GM21390 (cell line): ENCODE measurements around the gene USP38.
"Not testable (repeated sequence)": the region's sequence is repeated elsewhere in the genome, so short reads cannot be mapped to it uniquely, and the experiment has no call there.

ENCODE experiments used
- ATAC-seq: cut with Tn5 transposase; IDR thresholded peaks from one replicate; pipeline ENCODE4 v1.9.1; 2021; ENCODE audit not compliant: unreplicated experiment

Gene USP38, protein sequence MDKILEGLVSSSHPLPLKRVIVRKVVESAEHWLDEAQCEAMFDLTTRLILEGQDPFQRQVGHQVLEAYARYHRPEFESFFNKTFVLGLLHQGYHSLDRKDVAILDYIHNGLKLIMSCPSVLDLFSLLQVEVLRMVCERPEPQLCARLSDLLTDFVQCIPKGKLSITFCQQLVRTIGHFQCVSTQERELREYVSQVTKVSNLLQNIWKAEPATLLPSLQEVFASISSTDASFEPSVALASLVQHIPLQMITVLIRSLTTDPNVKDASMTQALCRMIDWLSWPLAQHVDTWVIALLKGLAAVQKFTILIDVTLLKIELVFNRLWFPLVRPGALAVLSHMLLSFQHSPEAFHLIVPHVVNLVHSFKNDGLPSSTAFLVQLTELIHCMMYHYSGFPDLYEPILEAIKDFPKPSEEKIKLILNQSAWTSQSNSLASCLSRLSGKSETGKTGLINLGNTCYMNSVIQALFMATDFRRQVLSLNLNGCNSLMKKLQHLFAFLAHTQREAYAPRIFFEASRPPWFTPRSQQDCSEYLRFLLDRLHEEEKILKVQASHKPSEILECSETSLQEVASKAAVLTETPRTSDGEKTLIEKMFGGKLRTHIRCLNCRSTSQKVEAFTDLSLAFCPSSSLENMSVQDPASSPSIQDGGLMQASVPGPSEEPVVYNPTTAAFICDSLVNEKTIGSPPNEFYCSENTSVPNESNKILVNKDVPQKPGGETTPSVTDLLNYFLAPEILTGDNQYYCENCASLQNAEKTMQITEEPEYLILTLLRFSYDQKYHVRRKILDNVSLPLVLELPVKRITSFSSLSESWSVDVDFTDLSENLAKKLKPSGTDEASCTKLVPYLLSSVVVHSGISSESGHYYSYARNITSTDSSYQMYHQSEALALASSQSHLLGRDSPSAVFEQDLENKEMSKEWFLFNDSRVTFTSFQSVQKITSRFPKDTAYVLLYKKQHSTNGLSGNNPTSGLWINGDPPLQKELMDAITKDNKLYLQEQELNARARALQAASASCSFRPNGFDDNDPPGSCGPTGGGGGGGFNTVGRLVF

DNA sequence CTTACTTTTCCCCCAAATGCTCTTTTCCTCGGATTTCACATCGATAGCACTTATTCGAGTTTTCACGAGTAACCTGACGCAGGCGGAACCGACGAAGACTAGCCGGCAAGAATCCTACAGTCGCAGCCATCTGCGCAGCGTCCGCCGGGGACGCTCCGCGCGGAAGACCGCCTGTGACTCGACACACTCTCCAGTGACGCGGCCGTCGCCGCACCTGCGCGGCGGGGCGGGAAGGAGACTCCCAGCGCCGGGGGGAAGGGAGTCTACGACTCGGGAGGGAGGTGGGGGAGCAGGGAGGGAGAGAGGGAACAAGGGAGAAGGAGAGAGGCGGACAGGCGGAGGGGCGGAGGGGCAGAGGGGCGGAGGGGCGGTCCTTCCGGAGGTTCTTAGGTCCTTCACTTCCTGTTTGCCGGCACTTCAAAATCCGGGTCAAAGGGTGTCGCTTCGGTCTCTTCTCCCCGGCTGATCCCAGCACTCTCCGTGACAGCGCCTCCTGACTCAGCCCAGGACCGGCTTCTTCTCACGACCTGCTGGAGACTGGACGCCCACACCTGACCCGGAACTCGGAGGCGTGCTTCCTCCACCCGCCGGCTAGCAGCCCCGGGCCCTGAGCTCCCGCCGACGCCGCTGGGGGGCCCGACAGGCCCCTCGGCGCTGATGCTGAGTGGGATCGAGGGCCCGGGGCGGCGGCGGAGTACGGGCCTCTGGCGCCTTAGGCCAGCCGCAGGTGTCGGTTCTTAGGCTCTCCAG is at the start of gene USP38:
TSS of gene USP38 (plus strand) at position 415 of the 750 bp plus-strand sequence. CDS start 534 bp downstream, outside the sequence.
- ATAC-seq, result peak; percentile 71

DNA sequence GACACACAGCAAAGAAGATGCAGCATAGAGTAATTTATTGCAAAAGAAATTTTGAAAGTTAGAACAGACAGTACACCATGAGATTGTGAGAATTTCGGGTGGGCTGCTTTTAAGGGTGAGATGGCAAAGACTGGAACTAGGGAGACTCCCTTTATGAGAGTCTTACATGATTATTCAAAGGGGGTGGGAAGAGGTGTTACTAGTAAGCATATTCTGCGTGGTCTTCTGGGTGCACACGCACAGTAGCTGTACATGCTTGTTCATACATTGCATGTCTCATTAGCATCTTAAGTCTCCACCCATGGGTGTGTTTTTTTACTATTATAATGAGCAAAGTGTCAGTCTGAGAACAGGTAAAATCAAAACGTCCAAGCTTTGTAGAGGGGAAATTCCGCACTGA is 49.4 kb upstream of the USP38 start:
- no peak for ATAC-seq

DNA sequence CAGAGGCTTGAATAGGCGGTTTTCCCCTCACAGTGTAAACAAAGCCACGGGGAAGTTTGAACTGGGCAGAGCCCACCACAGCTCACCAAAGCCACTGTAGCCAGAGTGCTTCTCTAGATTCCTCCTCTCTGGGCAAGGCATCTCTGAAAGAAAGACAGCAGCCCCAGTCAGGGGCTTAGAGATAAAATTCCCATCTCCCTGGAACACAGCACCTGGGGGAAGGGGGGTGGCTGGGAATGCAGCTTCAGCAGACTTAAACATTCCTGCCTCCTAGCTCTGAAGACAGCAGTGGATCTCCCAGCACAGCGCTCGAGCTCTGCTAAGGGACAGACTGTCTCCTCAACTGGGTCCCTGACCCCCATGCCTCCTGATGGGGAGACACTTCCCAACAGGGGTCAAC is 44.0 kb upstream of the USP38 start:
- no peak for ATAC-seq

DNA sequence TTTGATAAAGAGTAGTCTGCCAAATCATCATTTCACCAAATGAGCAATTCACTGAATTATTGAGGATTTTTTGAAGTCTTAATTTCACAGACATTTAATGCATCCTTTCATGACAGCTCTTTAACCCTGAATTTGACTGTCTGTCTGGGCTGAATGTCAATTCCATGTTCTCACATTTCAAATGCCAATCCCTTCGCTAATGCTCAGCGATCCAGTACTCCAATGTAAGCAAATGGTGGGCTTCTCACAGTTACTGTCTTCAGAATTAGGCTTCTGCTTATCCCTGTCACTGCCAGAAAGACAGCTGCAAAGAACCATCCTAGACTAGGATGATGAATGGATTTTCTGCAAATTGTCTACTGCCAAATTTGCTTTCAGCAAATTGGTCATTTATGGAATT is 36.2 kb upstream of the USP38 start:
- ATAC-seq, result no peak

DNA sequence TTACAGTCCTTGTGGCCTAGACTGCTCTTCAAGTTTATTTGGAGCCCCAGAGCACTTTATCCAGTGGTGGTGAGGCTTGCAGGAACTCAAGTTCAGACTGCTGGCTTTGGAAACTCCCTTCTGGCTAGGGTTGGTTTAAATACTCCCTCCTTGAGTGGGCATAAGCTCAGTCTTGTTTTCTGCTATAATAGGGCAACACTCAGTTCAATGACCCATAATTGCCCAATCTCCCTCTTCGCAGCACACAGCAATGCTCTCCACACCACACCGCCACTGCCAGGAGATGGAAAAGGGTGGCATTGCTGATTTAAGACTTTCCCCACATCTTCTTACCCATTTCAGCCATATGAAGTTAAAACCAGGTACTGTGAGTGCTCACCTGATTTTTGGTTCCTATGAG is 27.9 kb upstream of the USP38 start:
- no peak for ATAC-seq

DNA sequence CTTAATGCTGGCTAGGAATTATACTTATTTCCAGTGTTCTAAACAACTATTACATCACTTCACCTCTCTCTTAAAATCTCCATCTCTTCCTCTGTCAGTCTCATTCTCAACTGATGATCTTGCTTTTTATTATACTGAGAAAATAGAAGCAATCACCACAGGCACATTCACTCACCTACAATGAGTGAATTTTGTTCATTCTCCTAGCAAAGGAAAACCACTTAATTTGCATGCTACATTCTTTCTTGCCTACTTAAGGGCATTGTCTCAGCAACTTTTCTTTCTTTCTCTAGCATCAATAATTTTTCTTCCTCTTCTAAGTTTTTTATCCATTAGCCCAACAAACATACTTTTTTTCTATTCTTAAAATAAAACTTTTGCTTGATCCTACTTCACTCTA is 21.1 kb upstream of the USP38 start:
- peak; percentile 70 for ATAC-seq

DNA sequence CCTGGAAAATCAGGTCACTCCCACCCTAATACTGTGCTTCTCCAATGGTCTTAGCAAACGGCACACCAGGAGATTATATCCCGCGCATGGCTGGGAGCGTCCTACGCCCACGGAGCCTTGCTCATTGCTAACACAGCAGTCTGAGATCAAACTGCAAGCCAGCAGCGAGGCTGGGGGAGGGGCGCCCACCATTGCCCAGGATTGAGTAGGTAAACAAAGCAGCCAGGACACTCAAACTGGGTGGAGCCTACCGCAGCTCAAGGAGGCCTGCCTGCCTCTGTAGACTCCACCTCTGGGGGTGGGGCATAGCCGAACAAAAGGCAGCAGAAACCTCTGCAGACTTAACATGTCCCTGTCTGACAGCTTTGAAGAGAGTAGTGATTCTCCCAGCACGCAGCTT is 18.0 kb upstream of the USP38 start:
- not testable (repeated sequence) for ATAC-seq

DNA sequence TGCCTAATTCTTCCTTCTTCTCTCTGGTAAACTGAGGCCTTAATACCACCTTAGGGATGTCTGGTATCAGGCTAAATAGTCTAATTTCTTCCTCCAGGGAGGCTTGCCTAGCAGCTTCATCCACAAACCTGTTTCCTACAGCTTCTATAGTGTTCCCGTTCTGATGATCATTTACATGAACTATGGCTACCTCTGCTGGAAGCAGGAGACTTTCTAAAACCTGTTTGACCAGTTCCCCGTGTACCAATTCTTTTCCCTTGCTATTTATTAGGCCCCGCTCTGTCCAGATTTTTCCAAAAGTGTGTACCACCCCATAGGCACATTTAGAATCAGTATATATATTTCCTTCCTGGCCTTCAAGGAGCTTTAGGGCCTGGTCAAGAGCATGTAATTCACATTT is 5.8 kb upstream of the USP38 start:
- ATAC-seq, result no peak

DNA sequence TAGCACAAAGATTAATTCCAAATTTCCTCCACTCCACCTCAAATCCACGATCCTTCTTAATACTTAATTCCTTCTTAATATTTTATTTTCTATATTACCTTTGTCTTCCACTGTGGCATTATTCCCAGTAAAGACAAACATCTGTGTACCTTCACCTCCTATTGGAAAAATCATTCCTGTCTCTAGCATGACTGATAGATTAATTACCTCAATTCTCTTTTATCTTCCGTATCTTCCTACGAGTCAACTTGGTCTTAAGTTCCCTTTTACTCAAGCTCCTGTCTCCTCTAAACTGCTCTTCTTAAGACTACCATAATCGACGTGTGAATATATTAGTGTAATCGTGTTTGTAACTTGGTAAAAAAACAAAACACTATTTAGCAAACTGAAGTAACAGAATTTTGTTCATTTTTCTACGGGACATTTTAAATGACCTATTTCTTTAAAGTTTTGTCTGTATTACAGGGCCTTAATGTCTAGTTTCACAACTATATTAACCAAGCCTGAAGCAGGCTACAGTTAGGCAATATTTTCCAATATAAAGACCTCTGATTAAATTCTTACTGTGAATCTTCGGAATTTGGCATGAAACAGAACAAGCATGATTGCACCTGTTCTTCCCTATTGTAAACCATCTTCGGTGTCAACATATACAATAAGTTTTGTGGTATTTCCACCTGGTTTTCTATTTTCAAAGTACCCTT is 1.1 kb upstream of the USP38 start:
- no peak for ATAC-seq

DNA sequence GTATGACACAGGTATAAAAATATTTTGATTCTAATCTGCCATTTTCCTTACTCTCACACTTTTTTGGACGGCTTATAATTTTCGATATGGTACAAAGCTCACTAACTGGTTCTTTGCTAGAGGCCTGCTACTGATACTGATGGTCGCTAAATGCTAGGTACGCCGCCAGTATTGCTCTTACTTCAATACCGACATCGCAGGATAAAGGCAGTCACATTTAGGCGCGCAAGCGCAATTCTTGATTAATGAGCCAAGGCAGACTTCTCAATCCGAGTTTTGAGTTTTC is 557 bp upstream of the USP38 start:
- peak; percentile 12 for ATAC-seq

DNA sequence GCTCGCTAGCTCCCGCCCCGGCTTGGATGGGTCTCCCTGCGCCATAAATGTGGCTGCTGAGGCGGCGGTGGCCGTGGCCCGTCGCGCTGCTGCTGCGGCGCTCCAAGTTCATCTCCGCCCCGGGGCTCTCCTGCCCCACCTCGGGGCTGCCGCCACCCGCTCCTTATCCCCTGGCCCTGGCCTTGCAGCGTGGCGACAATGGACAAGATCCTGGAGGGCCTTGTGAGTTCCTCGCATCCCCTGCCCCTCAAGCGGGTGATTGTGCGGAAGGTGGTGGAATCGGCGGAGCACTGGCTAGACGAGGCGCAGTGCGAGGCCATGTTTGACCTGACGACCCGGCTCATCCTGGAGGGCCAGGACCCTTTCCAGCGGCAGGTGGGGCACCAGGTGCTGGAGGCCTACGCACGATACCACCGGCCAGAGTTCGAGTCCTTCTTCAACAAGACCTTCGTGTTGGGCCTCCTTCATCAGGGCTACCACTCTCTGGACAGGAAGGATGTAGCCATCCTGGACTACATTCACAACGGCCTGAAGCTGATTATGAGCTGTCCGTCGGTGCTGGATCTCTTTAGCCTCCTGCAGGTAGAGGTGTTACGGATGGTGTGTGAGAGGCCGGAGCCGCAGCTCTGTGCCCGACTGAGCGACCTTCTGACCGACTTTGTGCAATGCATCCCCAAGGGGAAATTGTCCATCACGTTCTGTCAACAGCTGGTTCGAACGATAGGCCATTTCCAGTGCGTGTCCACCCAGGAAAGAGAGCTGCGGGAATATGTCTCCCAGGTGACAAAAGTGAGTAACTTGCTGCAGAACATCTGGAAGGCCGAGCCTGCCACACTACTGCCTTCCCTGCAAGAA is 763 bp downstream of the USP38 start:
- ATAC-seq, result peak; percentile 23

DNA sequence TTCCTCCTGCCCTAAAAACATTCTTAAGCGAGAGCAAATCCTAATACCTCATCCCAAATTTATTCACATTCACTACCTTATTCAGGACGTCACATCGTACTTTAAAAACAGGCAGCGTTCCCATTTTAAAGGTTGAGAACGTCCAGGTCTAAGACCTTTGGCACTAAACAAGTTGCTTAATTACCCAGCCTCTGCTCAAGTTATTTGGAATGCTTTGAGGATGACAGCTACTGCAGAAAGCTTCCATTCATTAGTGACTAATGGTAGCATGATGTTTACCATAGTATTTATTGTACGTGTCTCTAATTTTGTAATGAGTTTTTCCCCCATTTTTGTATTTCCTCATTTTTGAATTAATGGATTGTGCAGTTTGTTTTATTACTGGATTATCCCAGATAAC is 1.5 kb downstream of the USP38 start:
- no peak for ATAC-seq

DNA sequence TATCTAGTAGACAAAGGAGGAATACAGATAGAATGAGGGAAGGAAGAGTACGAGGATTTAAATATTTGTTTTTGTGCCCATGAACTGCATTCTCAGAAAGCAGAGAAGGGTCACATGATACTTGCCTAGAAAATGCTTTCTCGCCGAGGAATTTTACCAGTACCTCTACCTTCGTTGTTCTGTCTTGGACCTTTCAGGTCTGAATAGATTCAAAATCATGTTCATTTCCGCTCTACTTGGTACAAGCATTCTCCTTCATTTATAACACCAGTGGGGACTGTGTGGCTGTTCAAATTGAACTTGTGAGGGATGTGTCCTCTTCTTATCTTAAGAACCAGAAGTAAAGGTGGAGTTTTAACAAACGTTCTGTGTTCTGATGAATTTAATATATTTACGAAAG is 1.9 kb downstream of the USP38 start:
- no peak for ATAC-seq

DNA sequence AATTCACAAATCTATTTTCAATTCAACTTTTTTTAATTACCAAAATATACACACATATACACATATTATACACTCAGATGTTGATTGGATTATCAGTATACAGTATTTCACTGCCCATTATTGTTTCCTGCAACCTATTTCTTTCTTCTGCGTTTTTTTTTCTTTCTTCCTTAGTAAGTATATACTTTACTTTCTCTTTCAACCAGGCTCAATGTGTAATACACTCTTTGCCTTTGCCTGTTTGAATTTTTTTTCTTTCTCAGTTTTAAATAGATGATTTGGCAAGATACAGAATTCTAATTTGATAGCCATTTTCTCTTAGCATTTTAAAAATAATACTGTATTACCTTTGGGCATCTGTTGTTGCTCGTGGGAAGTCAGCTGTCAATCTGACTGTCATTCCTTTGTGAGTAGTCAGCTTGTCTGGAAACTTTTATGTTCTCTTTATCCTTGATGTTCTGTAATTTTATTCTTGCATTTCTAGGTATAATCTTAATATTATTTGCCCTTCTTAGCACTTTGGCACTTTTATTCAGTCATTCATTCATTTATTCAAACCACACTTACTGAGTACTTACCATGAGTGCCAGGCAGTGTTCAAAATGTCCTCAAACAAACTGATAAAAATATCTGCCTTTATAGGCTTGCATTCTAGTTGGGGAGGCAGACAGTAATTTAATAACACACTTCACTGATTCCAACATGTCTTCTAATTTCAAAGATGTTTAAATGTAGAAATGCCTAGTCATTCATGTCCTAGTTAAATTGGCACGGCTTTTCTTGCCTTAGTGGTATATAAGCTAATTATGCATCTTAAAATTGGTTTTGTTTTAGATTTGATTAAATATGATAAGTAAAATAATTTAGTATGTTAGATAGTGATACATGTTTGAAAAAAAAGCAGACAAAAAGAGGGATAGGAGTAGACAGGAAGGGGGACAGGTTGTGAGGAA is 3.7 kb downstream of the USP38 start:
- ATAC-seq, result no peak

DNA sequence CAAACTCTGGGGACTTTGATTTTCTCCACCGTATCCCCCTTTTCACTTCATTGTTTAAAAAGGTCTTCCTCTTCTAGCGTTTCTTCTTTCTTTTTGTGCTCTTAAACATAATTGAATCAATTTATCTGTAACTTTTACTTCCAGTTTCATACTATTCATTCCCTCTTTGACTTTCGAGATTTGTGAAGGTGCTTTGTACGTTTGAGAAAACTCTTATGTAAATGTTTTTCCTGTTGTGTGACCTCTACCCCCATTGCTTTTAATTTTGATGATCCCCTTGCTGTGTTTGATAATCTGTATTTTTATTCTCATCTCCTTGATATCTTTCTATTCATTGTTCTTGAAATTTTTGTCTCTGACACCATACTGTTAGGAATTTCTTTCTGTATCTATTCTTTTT is 4.8 kb downstream of the USP38 start:
- ATAC-seq, result peak; percentile 25

DNA sequence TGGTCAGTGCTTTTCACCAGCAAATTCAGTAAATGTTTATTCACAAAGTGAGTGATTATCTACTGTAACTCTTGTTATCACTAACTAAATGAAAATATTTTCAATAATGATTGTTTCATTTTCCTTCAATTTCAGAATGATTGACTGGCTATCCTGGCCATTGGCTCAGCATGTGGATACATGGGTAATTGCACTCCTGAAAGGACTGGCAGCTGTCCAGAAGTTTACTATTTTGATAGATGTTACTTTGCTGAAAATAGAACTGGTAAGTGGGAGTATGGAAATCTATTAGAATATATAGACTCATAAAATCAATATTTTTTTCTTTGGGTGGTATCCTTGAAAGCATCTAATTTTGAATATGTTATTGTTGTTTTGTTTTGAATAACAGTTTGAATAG is 10.9 kb downstream of the USP38 start:
- ATAC-seq, result no peak

DNA sequence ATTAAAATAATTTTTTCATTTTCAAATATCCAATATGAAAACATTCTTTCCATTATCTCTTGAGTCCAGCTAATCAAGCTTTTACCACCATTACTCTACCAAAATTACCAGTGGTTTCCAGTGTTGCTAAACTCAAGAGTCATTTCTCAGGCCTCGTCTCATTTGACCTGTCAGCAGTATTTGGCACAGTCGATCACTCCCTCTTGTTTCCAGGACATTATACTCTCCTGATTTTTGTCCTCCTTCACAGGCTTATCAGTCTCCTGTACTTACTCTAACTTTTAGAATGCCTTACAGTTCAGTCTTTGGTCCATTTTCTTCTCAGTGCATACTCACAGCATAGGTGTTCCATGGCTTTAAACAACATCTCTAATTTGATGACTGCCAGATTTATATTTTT is 11.6 kb downstream of the USP38 start:
- no peak for ATAC-seq

DNA sequence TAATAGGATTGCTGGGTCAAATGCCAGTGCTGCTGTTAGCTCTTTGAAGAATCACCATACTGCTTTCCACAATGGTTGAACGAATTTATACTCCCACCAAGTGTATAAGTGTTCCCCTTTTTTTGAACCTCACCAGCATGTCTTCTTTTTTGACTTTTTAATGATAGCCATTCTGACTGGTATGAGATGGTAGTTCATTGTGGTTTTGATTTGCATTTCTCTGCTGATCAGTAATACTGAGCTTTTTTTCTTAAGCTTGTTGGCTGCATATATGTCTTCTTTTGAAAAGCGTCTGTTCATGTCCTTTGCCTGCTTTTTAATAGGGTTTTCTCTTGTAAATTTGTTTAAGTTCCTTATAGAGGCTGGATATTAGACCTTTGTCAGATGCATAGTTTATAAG is 14.8 kb downstream of the USP38 start:
- ATAC-seq, result no peak

DNA sequence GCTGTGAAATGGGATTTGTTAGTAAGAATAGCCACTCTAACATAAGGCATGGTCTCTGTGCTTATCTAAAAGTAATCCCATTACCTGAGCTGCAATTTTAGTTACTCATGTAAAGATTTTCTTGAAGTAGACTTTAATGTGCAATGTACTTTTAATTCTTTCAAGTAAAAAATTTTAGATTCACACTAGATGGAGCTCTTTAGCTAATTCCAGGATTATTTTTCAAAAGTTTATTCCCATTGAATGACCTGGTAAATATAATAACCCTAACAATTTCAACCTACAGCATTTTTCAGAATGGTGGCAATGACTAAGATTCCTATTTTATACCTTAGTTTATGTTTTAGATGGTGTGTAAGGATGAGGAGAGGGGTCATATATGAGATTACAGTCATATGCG is 18.1 kb downstream of the USP38 start:
- no peak for ATAC-seq
